NCI-H2196 treated with DMSO at 0.1 percent for 48 hours (cell line): ENCODE data around the gene POLRMT.
A peak's percentile ranks its signal among the peaks of the same experiment; 100 is the strongest.

Experiments used
- DNase-seq: peaks from one replicate; lab custom pipeline; 2025; ENCODE audit not compliant: unreplicated experiment; lab: John Stamatoyannopoulos, UW

Gene POLRMT

GRCh38 chr19:581399-582111 lies 51.8 kb downstream of the POLRMT start:
- DNase-seq, result no peak

GRCh38 chr19:580274-580835 lies 53.0 kb downstream of the POLRMT start:
- no peak for DNase-seq

- no peak for DNase-seq
Observed at GRCh38 chr19:579842-580155, 53.5 kb downstream of the POLRMT start.

GRCh38 chr19:579111-579841 lies 54.1 kb downstream of the POLRMT start:
- no peak for DNase-seq

GRCh38 chr19:577439-578392 lies 55.6 kb downstream of the POLRMT start:
- DNase-seq, result no peak

GRCh38 chr19:576768-577438 lies 56.4 kb downstream of the POLRMT start:
- DNase-seq, result no peak

- DNase-seq, result no peak
Observed at GRCh38 chr19:575527-576506, 57.5 kb downstream of the POLRMT start.

GRCh38 chr19:574658-575526 lies 58.4 kb downstream of the POLRMT start:
- DNase-seq, result no peak

- DNase-seq, result no peak
Observed at GRCh38 chr19:573519-573825, 59.9 kb downstream of the POLRMT start.

- no peak for DNase-seq
Observed at GRCh38 chr19:572743-573518, 60.4 kb downstream of the POLRMT start.

- peak; percentile 95 for DNase-seq
Observed at GRCh38 chr19:572140-572742, 61.1 kb downstream of the POLRMT start, which contains the start of gene BSG. TSS of gene BSG (plus strand) at chr19:572596. CDS start at chr19:572635, 39 bp downstream.

GRCh38 chr19:571566-571974 lies 61.8 kb downstream of the POLRMT start:
- DNase-seq, result peak; percentile 42

GRCh38 chr19:570937-571565 lies 62.3 kb downstream of the POLRMT start:
- peak; percentile 73 for DNase-seq

- no peak for DNase-seq
Observed at GRCh38 chr19:570251-570686, 63.1 kb downstream of the POLRMT start.

- no peak for DNase-seq
Observed at GRCh38 chr19:567296-567900, 65.9 kb downstream of the POLRMT start.
